D721Med (cell line): Measurements from ENCODE around the gene ST6GALNAC3.

Source experiments
- DNase-seq: peaks from one replicate; pipeline ENCODE4 v3.0.0; 2011; ENCODE audit warnings: low spot score; ENCODE audit not compliant: insufficient read length
- FAIRE-seq: peaks from 2 replicates; lab custom pipeline; 2011; peaks lifted over from hg19 to GRCh38; lab: Jason Lieb, UNC
- CTCF ChIP-seq: IDR thresholded peaks from 2 replicates; pipeline ENCODE4 v1.5.1; 2012; ENCODE audit warnings: mild to moderate bottlenecking, control low read depth; ENCODE audit not compliant: insufficient read depth; ENCODE audit errors: missing control alignments

ST6GALNAC3 gene

GRCh38 chr1:76068953-76069561, 5.5 kb upstream of the ST6GALNAC3 start:
- no peak for FAIRE-seq
- no peak for TF ChIP-seq CTCF
- no peak for DNase-seq

GRCh38 chr1:76070538-76070937, 4.0 kb upstream of the ST6GALNAC3 start:
- DNase-seq = no peak
- no peak for FAIRE-seq
- TF ChIP-seq CTCF = no peak

- no peak for TF ChIP-seq CTCF
- FAIRE-seq (no peak), DNase-seq (no peak)
Observed at GRCh38 chr1:76073481-76073880, 1.1 kb upstream of the ST6GALNAC3 start.

DNA sequence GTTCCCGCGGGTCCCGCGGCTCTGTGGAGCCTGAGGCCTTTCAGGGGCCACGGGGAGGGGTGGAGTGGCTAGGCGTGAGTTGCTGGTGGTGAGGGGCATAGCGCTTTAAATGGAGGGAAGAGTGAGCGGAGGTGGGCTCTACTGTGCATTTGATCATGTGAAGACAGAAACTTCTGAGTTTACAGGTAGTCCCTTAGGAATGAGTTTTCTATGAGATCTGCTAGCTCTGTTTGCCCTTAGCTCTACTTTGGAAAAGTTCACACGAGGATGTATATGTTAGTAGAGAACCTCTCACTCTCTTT, 593 bp downstream of the ST6GALNAC3 start:
- no peak for TF ChIP-seq CTCF
- DNase-seq (no peak), FAIRE-seq (no peak)

DNA sequence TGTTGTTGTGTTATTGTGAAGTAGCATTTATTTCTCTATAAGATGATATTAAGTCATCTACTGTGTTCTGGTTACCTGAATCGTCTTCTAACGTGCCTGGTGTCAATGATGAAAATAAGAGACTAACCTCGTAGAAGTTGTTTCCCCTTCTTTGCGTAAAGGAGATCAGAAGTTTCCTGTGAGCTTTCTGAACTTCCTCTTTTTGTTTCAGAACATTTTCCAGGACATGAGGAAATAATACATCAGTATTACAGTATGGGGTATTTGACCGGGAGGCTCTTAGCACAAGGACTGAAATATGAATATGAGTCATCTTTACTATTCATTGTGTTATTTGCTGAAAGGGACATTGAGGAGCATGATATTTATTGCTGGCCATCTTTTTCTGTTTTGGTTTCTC, 1.3 kb downstream of the ST6GALNAC3 start:
- FAIRE-seq = no peak
- no peak for TF ChIP-seq CTCF
- DNase-seq = no peak

DNA sequence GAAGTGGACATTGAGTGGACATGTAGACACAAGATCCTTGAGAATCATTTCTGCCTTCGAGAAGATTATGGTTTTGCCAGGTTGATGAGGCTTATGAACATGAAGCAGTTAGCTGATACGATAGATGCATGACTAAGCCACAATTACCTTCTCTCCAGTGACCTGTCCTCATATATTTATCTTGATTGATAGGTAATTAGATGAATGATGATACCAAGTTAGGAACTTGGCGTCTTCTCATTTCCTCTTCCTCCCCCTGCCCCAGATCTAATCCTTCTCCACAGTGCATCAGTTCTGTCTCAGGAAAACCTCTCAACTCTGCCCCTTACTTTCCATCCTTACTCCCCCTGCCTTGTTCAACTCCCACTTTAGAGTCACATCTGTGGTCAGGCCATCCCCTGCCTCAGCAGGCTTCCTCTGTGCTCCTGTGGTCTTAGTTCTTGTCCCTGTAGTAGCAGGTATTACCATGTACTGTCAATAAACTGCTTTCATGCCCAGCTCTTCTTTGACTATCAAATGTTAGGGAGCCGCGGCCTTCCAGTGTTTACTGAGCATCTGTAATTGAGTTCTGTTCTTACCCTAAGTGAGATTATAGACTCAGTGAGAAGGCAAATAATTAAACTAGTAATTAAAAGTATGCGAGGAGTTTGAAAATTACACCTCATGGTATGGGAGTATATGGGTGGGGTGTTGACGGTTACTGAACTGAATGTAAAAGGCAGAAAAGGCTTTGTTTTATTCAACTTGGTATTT, 5.1 kb downstream of the ST6GALNAC3 start:
- FAIRE-seq = peak; percentile 35
- DNase-seq = no peak

More for the DNA sequence above, 5.1 kb downstream of the ST6GALNAC3 start:
- no peak for TF ChIP-seq CTCF
